ENCODE data around the gene ANO5.
A peak's percentile ranks its signal among the peaks of the same experiment; 100 is the strongest.
"Not testable (repeated sequence)": the region's sequence is repeated elsewhere in the genome, so short reads cannot be mapped to it uniquely, and the experiment has no call there.

Gene ANO5

GRCh38 chr11:22199243-22199642 lies 6.4 kb downstream of the ANO5 start:
- DNase-seq (ENCODE audit: insufficient read length, low spot score) (no peak), FAIRE-seq (no peak)

- DNase-seq (ENCODE audit: insufficient read length, low spot score) (no peak), FAIRE-seq (no peak)
Measured at GRCh38 chr11:22203281-22203680, 10.4 kb downstream of the ANO5 start.

- no peak for FAIRE-seq
- DNase-seq (ENCODE audit: insufficient read length, low spot score), result no peak
Measured at GRCh38 chr11:22207162-22207561, 14.3 kb downstream of the ANO5 start.

- FAIRE-seq (no peak), DNase-seq (ENCODE audit: insufficient read length, low spot score) (no peak)
Measured at GRCh38 chr11:22208151-22208858, 15.4 kb downstream of the ANO5 start.

- no peak for FAIRE-seq
- no peak for DNase-seq (ENCODE audit: insufficient read length, low spot score)
Measured at GRCh38 chr11:22216940-22217339, 24.1 kb downstream of the ANO5 start.

GRCh38 chr11:22221143-22221542 lies 28.3 kb downstream of the ANO5 start:
- FAIRE-seq, result no peak
- no peak for DNase-seq (ENCODE audit: insufficient read length, low spot score)

- DNase-seq (ENCODE audit: insufficient read length, low spot score) (no peak), FAIRE-seq (no peak)
Measured at GRCh38 chr11:22225190-22225589, 32.3 kb downstream of the ANO5 start.

- FAIRE-seq (no peak), DNase-seq (ENCODE audit: insufficient read length, low spot score) (no peak)
Measured at GRCh38 chr11:22234743-22235142, 41.9 kb downstream of the ANO5 start.

- DNase-seq (ENCODE audit: insufficient read length, low spot score) (peak; percentile 19), FAIRE-seq (no peak)
Measured at GRCh38 chr11:22244986-22245592, 52.2 kb downstream of the ANO5 start.

GRCh38 chr11:22246992-22247391 lies 54.1 kb downstream of the ANO5 start:
- FAIRE-seq, result no peak
- no peak for DNase-seq (ENCODE audit: insufficient read length, low spot score)

GRCh38 chr11:22249871-22250270 lies 57.0 kb downstream of the ANO5 start:
- FAIRE-seq (no peak), DNase-seq (ENCODE audit: insufficient read length, low spot score) (no peak)

GRCh38 chr11:22256876-22257275 lies 64.0 kb downstream of the ANO5 start:
- FAIRE-seq, result no peak
- DNase-seq (ENCODE audit: insufficient read length, low spot score), result no peak

- DNase-seq (ENCODE audit: insufficient read length, low spot score) (no peak), FAIRE-seq (no peak)
Measured at GRCh38 chr11:22263613-22264012, 70.7 kb downstream of the ANO5 start.

- not testable (repeated sequence) for DNase-seq (ENCODE audit: insufficient read length, low spot score); FAIRE-seq
Measured at GRCh38 chr11:22268983-22269624, 76.2 kb downstream of the ANO5 start.

GRCh38 chr11:22273781-22274180 lies 80.9 kb downstream of the ANO5 start:
- no peak for DNase-seq (ENCODE audit: insufficient read length, low spot score)
- FAIRE-seq, result no peak

GRCh38 chr11:22275600-22275999 lies 82.7 kb downstream of the ANO5 start:
- no peak for FAIRE-seq

GRCh38 chr11:22276535-22276934 lies 83.7 kb downstream of the ANO5 start:
- FAIRE-seq (no peak), DNase-seq (ENCODE audit: insufficient read length, low spot score) (no peak)

More at GRCh38 chr11:22275600-22275999, 82.7 kb downstream of the ANO5 start:
- no peak for DNase-seq (ENCODE audit: insufficient read length, low spot score)

GRCh38 chr11:22284991-22285390 lies 92.1 kb downstream of the ANO5 start:
- not testable (repeated sequence) for DNase-seq (ENCODE audit: insufficient read length, low spot score); FAIRE-seq

GRCh38 chr11:22302368-22302767 lies 109.5 kb downstream of the ANO5 start:
- no peak for DNase-seq (ENCODE audit: insufficient read length, low spot score)
- no peak for FAIRE-seq

- DNase-seq (ENCODE audit: insufficient read length, low spot score), result peak; percentile 14
- FAIRE-seq, result no peak
Measured at GRCh38 chr11:22304337-22304961, 111.6 kb downstream of the ANO5 start.

GRCh38 chr11:22317656-22318055 lies 124.8 kb downstream of the ANO5 start:
- no peak for DNase-seq (ENCODE audit: insufficient read length, low spot score)
- no peak for FAIRE-seq
